H1 (cell line): ENCODE measurements around the gene SLC27A4. TPM values are rescaled to one million over a fixed set of nuclear protein-coding genes. Genes with fewer than 3 reads are reported as not detected.

Experiments
- CTCF ChIA-PET: fragments of 300-600 bp; sonication (Branson Sonifier 250); formaldehyde crosslinking; loops from one replicate; lab custom pipeline; 2021; ENCODE audit not compliant: partially characterized antibody; lab: Charles Lee
- POLR2A ChIA-PET: fragments of 300-600 bp; sonication (Branson Sonifier 250); formaldehyde crosslinking; loops from one replicate; lab custom pipeline; 2021; ENCODE audit warnings: inconsistent platforms; ENCODE audit not compliant: partially characterized antibody; lab: Charles Lee
- DNase-seq, 2 experiments: peaks; one replicate each; pipeline versions ENCODE4 v3.0.0 to v3.0.0-alpha.2; 2010 to 2022; ENCODE audit warnings: low spot score in 2 of 2, low read depth in 1 of 2, mixed read lengths in 1 of 2
- FAIRE-seq: peaks from 2 replicates; lab custom pipeline; 2011; peaks lifted over from hg19 to GRCh38; lab: Jason Lieb, UNC
- H2AFZ ChIP-seq: 2 replicates; pipeline ENCODE4 v1.8.1; 2012; ENCODE audit warnings: low read length, inconsistent platforms
- H2AK5ac ChIP-seq: 2 replicates; pipeline ENCODE4 v1.6.1; 2013; ENCODE audit warnings: low read depth, low read length
- H2BK120ac ChIP-seq: replicated peaks from 2 replicates; pipeline ENCODE3; 2013; ENCODE audit warnings: low read depth, low read length, inconsistent platforms
- H2BK12ac ChIP-seq: 2 replicates; pipeline ENCODE4 v1.6.1; 2013; ENCODE audit warnings: low read depth, low read length
- H2BK15ac ChIP-seq: 2 replicates; pipeline ENCODE4 v1.6.1; 2013; ENCODE audit warnings: low read length
- H2BK20ac ChIP-seq: 2 replicates; pipeline ENCODE4 v1.6.1; 2013; ENCODE audit warnings: low read length
- H2BK5ac ChIP-seq: 2 replicates; pipeline ENCODE4 v1.6.1; 2013; ENCODE audit warnings: low read depth, low read length
- H3K14ac ChIP-seq: 2 replicates; pipeline ENCODE4 v1.6.1; 2013; ENCODE audit warnings: inconsistent platforms; ENCODE audit not compliant: insufficient read length
- H3K18ac ChIP-seq: 2 replicates; pipeline ENCODE4 v1.6.1; 2013; ENCODE audit warnings: low read length; ENCODE audit errors: extremely low read depth
- H3K23ac ChIP-seq: 2 replicates; pipeline ENCODE4 v1.6.1; 2013; ENCODE audit warnings: inconsistent platforms; ENCODE audit not compliant: insufficient read length
- H3K23me2 ChIP-seq: 2 replicates; pipeline ENCODE4 v1.6.1; 2013; ENCODE audit warnings: low read depth, low read length
- H3K27ac ChIP-seq: 2 replicates; pipeline ENCODE4 v1.6.1; 2011; ENCODE audit warnings: low read depth, low read length, inconsistent platforms
- H3K27me3 ChIP-seq, 4 experiments: replicated peaks in 1 of 4; 1 replicate in 1 of 4; 2 replicates in 3 of 4; pipeline versions ENCODE4 v1.6.1 to v1.8.1; 2011 to 2013; ENCODE audit warnings: low read length in 3 of 4, mild to moderate bottlenecking in 3 of 4, inconsistent platforms in 2 of 4, mixed read lengths in 2 of 4, moderate library complexity in 1 of 4; ENCODE audit not compliant: control insufficient read depth in 3 of 4, insufficient read depth in 3 of 4; ENCODE audit errors: extremely low read depth in 1 of 4
- H3K36me3 ChIP-seq, 4 experiments: 2 replicates each; pipeline versions ENCODE4 v1.6.1 to v1.8.1; 2011 to 2013; ENCODE audit warnings: mild to moderate bottlenecking in 4 of 4, low read length in 3 of 4, moderate library complexity in 2 of 4, control low read depth in 1 of 4, inconsistent platforms in 1 of 4; ENCODE audit not compliant: insufficient read depth in 4 of 4, control insufficient read depth in 2 of 4
- H3K4ac ChIP-seq: replicated peaks from 2 replicates; pipeline ENCODE3; 2013; ENCODE audit warnings: low read length, low read depth, mixed read lengths, inconsistent platforms; ENCODE audit not compliant: insufficient read length
- H3K4me1 ChIP-seq, 4 experiments: replicated peaks in 1 of 4; 1 replicate in 1 of 4; 2 replicates in 3 of 4; pipeline versions ENCODE4 v1.6.1 to v1.8.1; 2011 to 2013; ENCODE audit warnings: low read length in 3 of 4, inconsistent platforms in 2 of 4, mixed read lengths in 1 of 4; ENCODE audit not compliant: insufficient read depth in 4 of 4, control insufficient read depth in 3 of 4
- H3K4me2 ChIP-seq, 2 experiments: 2 replicates each; pipeline versions ENCODE4 v1.6.1 to v1.8.1; 2011 to 2013; ENCODE audit warnings: low read depth in 2 of 2, low read length in 2 of 2, control low read depth in 1 of 2, inconsistent platforms in 1 of 2, mild to moderate bottlenecking in 1 of 2; ENCODE audit not compliant: insufficient read depth in 1 of 2
- H3K4me3 ChIP-seq, 4 experiments: fragments of 200-600, 300-600 bp in 1 of 4; sonication (generic), shearing (Covaris generic), sonication (Bioruptor Twin) in 1 of 4; 2 replicates each; pipeline versions ENCODE4 v1.5.1 to v1.8.1; 2011 to 2016; ENCODE audit warnings: low read length in 4 of 4, low read depth in 3 of 4, control low read depth in 2 of 4, inconsistent platforms in 2 of 4, mild to moderate bottlenecking in 2 of 4, mixed read lengths in 1 of 4, moderate library complexity in 1 of 4; ENCODE audit not compliant: insufficient read depth in 2 of 4; ENCODE audit errors: extremely low read depth in 1 of 4
- H3K56ac ChIP-seq: replicated peaks from 2 replicates; pipeline ENCODE3; 2013; ENCODE audit warnings: low read depth, mild to moderate bottlenecking, mixed read lengths, low read length, inconsistent platforms; ENCODE audit not compliant: insufficient read length
- H3K79me1 ChIP-seq: 2 replicates; pipeline ENCODE4 v1.6.1; 2013; ENCODE audit warnings: low read depth, low read length, control low read depth
- H3K79me2 ChIP-seq, 2 experiments: 2 replicates each; pipeline versions ENCODE4 v1.6.1 to v1.8.1; 2012 to 2013; ENCODE audit warnings: low read length in 2 of 2, mild to moderate bottlenecking in 2 of 2, inconsistent platforms in 1 of 2; ENCODE audit not compliant: insufficient read depth in 2 of 2, control insufficient read depth in 1 of 2
- H3K9ac ChIP-seq, 4 experiments: replicated peaks in 1 of 4; 1 replicate in 1 of 4; 2 replicates in 3 of 4; pipeline versions ENCODE4 v1.6.1 to v1.8.1; 2011 to 2013; ENCODE audit warnings: low read depth in 3 of 4, low read length in 3 of 4, control low read depth in 2 of 4, mild to moderate bottlenecking in 2 of 4, moderate library complexity in 2 of 4, inconsistent platforms in 1 of 4; ENCODE audit errors: extremely low read depth in 1 of 4
- H3K9me3 ChIP-seq, 2 experiments: 2 replicates each; pipeline versions ENCODE4 v1.6.1 to v1.8.1; 2012 to 2013; ENCODE audit warnings: mild to moderate bottlenecking in 2 of 2, moderate library complexity in 2 of 2, control low read depth in 1 of 2, inconsistent platforms in 1 of 2, low read depth in 1 of 2, low read length in 1 of 2, mixed read lengths in 1 of 2; ENCODE audit not compliant: insufficient read depth in 2 of 2
- H4K20me1 ChIP-seq, 2 experiments: replicated peaks in 1 of 2; 2 replicates each; pipeline versions ENCODE3 to v1.8.1; 2011 to 2013; ENCODE audit warnings: inconsistent platforms in 2 of 2, low read length in 2 of 2, mild to moderate bottlenecking in 1 of 2; ENCODE audit not compliant: insufficient read depth in 2 of 2, control insufficient read depth in 1 of 2
- H4K5ac ChIP-seq: 2 replicates; pipeline ENCODE4 v1.6.1; 2013; ENCODE audit warnings: low read length, low read depth, mixed read lengths, inconsistent platforms; ENCODE audit not compliant: insufficient read length
- H4K8ac ChIP-seq: 2 replicates; pipeline ENCODE4 v1.8.0; 2013; ENCODE audit warnings: mild to moderate bottlenecking, moderate library complexity, low read length, inconsistent platforms; ENCODE audit not compliant: insufficient read depth; ENCODE audit errors: extremely low read depth
- H4K91ac ChIP-seq: replicated peaks from 2 replicates; pipeline ENCODE3; 2013; ENCODE audit warnings: low read length, mixed read lengths, inconsistent platforms; ENCODE audit not compliant: insufficient read length
- BACH1 ChIP-seq: IDR thresholded peaks from 2 replicates; pipeline ENCODE4 v1.6.1; 2012; ENCODE audit warnings: low read length, improper control_type of control experiment
- BRCA1 ChIP-seq: IDR thresholded peaks from 2 replicates; pipeline ENCODE4 v1.6.1; 2012; ENCODE audit warnings: low read depth, low read length, improper control_type of control experiment
- CREB1 ChIP-seq: IDR thresholded peaks from 2 replicates; pipeline ENCODE4 v1.6.1; 2012; ENCODE audit warnings: inconsistent platforms
- KDM4A ChIP-seq: IDR thresholded peaks from one replicate; pipeline ENCODE4 v1.7.1; 2012; ENCODE audit warnings: low read depth, mild to moderate bottlenecking, moderate library complexity, low read length, inconsistent platforms; ENCODE audit not compliant: severe bottlenecking
- SAP30 ChIP-seq: fragments of 300-600 bp; sonication (generic); IDR thresholded peaks from 2 replicates; pipeline ENCODE4 v1.7.1; 2012; ENCODE audit warnings: low read length, moderate library complexity, mild to moderate bottlenecking, inconsistent platforms; ENCODE audit not compliant: insufficient read depth, insufficient replicate concordance
- SIRT6 ChIP-seq: IDR thresholded peaks from one replicate; pipeline ENCODE4 v1.7.1; 2012; ENCODE audit warnings: low read length, inconsistent platforms
- SP1 ChIP-seq: IDR thresholded peaks from 2 replicates; pipeline ENCODE4 v1.6.1; 2011; ENCODE audit warnings: low read depth, low read length
- YY1 ChIP-seq: IDR thresholded peaks from 2 replicates; pipeline ENCODE4 v1.6.1; 2011; ENCODE audit warnings: low read depth, mild to moderate bottlenecking, low read length
- WGBS, 2 experiments: shearing (Covaris generic) in 1 of 2; methylation state at CpG; one replicate each; pipeline versions ENCODE4 v1.1.6 to v1.1.7; 2013 to 2015; ENCODE audit warnings: low lambda C conversion rate in 2 of 2, mixed read lengths in 2 of 2, inconsistent platforms in 1 of 2, low coverage in 1 of 2, missing lambda C conversion rate in 1 of 2; ENCODE audit not compliant: insufficient replicate concordance in 2 of 2, insufficient coverage in 1 of 2, insufficient read length in 1 of 2; ENCODE audit errors: extremely low coverage in 1 of 2, missing lambda C conversion rate in 1 of 2; 5-methylcytosine and 5-hydroxymethylcytosine counted together
- polyA plus RNA-seq, 7 experiments: library from polyadenylated mRNA; depleted of rRNA in 3 of 7; stranded (reverse) in 5 of 7; unstranded in 2 of 7; fragments of >200 nt in 5 of 7; fragments of 200-250 nt in 2 of 7; gene quantifications; 1 replicate in 5 of 7; 2 replicates in 1 of 7; 4 replicates in 1 of 7; pipeline versions ENCODE4 v1.2.1 to v1.2.3, GENCODE V29; 2011 to 2013; ENCODE audit warnings: missing spikeins in 2 of 7, mixed read lengths in 2 of 7
- total RNA-seq: library from RNA; stranded (reverse); fragmentation: NEBNext Ultra II Directional; extraction: Animal tissue kit (Norgen Biotek cat#: 25700); gene quantifications from 2 replicates; pipeline ENCODE4 v1.2.1, GENCODE V29; 2021
- TF ChIP-seq, protein P1 (sequence below): IDR thresholded peaks from 2 replicates; pipeline ENCODE4 v1.6.1; 2012; ENCODE audit warnings: inconsistent platforms
- TF ChIP-seq, protein P2 (sequence below): IDR thresholded peaks from 2 replicates; pipeline ENCODE4 v1.6.1; 2011; ENCODE audit warnings: low read depth, mild to moderate bottlenecking, low read length; ENCODE audit not compliant: insufficient read depth

The SLC27A4 gene
- total and polyA plus RNA-seq, 2 of the 8 experiments (the other 6 are each of a cell fraction or from before 2014, with no cell fraction given) = 14.9 to 20.5 TPM

DNA sequence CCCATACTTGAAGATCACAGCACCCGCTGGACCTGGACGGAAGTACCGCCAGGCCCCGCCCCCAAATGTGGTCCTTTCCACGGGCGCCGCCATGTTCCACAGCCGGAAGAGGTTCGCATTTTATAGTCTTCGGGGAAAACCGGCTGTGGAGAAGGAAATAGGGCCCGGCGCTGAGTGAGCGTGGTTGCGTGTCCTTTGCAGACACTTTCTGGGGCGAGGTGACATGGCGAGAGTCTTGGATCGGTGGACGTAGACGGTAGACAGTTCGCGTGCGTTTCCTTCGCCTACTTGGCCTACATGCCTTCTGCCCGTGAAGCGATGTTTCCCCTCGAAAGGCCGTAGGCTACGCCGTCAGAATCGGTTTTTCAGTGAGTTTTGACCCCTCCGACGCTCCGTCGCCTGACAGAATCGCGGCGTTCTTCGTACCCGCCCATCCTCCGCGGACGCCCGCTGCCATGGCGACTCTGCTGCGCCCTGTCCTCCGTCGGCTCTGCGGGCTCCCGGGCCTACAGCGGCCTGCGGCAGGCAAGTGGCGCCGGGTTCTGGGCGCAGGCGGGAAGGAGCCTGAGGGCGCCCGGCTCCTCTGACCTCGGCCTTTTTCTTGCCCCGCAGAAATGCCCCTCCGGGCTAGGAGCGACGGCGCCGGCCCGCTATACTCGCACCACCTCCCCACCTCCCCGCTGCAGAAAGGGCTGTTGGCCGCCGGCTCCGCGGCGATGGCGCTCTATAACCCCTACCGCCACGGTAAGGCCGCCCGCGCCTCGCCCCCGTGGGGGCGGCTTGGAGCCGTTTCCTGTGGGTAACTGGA lies 17.7 kb upstream of the SLC27A4 start, which contains the start of the genes COQ4 and TRUB2:
Gene COQ4 (plus strand): TSS at position 436 of the 808 bp plus-strand sequence. CDS start 20 bp downstream, at position 456.
Gene TRUB2 (minus strand): TSS at position 44 of the 808 bp plus-strand sequence. CDS start 39 bp downstream, at position 5.
- peak within 1 kb of the TSS; percentile 52 for H3K23ac ChIP-seq
- H4K20me1 ChIP-seq = peaks cover 1 to 3% of the 10 kb centered on the region in 2 experiments
- H3K79me1 ChIP-seq = peaks cover 4% of the 10 kb centered on the region; the same call in 1 of the 2 replicates
- H2BK15ac ChIP-seq = peak within 1 kb of the TSS; percentile 98; the same call in 1 of the 2 replicates
- H3K36me3 ChIP-seq = peaks cover 0 to 9% (median 1%) of the 10 kb centered on the region in 4 experiments; a peak in 3 of 8 replicates
- H2AK5ac ChIP-seq = no peak within 1 kb of the TSS
- H3K9me3 ChIP-seq = no peaks in the 10 kb centered on the region
- peak within 1 kb of the TSS; percentile 100 for H4K5ac ChIP-seq
- H3K18ac ChIP-seq = peak within 1 kb of the TSS; percentile 100
- peak within 1 kb of the TSS; percentile 98 for H3K4ac ChIP-seq
- WGBS, 2 experiments = 2% methylated on average over 78 of the region's 83 CpGs; no CpG with 5 or more reads in 1 of the 2 experiments
- peak within 1 kb of the TSS; percentile 96; the same call in 1 of the 2 replicates for H2BK12ac ChIP-seq
- ChIA-PET POLR2A (interaction anchor here (0.6 to 3.3 kb wide), 6 partner anchors 11 to 230 kb away, joined by 3 to 11 read pairs (median 4); partner anchors contain the start of genes BBLN and SPTAN1), CTCF (interaction anchor here (0.9 to 1.8 kb wide), 2 partner anchors 40 to 67 kb away, joined by 4 to 5 read pairs; no protein-coding TSS in a partner anchor)
- H3K14ac ChIP-seq = no peak within 1 kb of the TSS
- FAIRE-seq (no peak), DNase-seq (peak; percentile 57 to 94)
- H3K4me1 ChIP-seq = no peaks in the 10 kb centered on the region; a peak in 3 of 7 replicates
- peak within 1 kb of the TSS; percentile 92; the same call in 1 of the 2 replicates for H2BK20ac ChIP-seq
- H4K91ac ChIP-seq = peak within 1 kb of the TSS; percentile 100
- peak within 1 kb of the TSS; percentile 100 for H2BK5ac ChIP-seq
- peak within 1 kb of the TSS; percentile 96 for H3K56ac ChIP-seq
- H2BK120ac ChIP-seq = peak within 1 kb of the TSS; percentile 98
- H3K4me3 ChIP-seq = peak within 1 kb of the TSS; percentile 86 to 100 (median 92)
- peaks cover 0 to 25% of the 10 kb centered on the region in 2 experiments; a peak in 2 of 4 replicates for H3K79me2 ChIP-seq
- H3K23me2 ChIP-seq = peaks cover 7% of the 10 kb centered on the region
- H4K8ac ChIP-seq = peak within 1 kb of the TSS; percentile 98; the same call in 1 of the 2 replicates
- H3K9ac ChIP-seq = peak within 1 kb of the TSS; percentile 67 to 96 (median 94)
- no peaks in the 10 kb centered on the region for H3K27me3 ChIP-seq
- H2AFZ ChIP-seq = peak within 1 kb of the TSS; percentile 100
- peak within 1 kb of the TSS; percentile 63 to 96 for H3K4me2 ChIP-seq
- peak within 1 kb of the TSS; percentile 90 for H3K27ac ChIP-seq
- TF ChIP-seq, protein P1, sequence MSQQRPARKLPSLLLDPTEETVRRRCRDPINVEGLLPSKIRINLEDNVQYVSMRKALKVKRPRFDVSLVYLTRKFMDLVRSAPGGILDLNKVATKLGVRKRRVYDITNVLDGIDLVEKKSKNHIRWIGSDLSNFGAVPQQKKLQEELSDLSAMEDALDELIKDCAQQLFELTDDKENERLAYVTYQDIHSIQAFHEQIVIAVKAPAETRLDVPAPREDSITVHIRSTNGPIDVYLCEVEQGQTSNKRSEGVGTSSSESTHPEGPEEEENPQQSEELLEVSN = no peak
- TF ChIP-seq SIRT6 (no peak), KDM4A (peak; percentile 99), SP1 (no peak), BACH1 (peak; percentile 58), CREB1 (no peak; the same call in 1 of the 2 replicates), BRCA1 (no peak), SAP30 (peak; percentile 84), YY1 (peak; percentile 97)
- TF ChIP-seq, protein P2, sequence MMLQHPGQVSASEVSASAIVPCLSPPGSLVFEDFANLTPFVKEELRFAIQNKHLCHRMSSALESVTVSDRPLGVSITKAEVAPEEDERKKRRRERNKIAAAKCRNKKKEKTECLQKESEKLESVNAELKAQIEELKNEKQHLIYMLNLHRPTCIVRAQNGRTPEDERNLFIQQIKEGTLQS = no peak
